GM19099 (cell line): Measurements from ENCODE around the gene NPHP3.

ENCODE experiments used
- POLR2A ChIP-seq: IDR thresholded peaks from 3 replicates; pipeline ENCODE4 v1.6.1; 2011; ENCODE audit warnings: low read depth; ENCODE audit not compliant: insufficient read length; ENCODE audit errors: extremely low read depth

Gene NPHP3

DNA sequence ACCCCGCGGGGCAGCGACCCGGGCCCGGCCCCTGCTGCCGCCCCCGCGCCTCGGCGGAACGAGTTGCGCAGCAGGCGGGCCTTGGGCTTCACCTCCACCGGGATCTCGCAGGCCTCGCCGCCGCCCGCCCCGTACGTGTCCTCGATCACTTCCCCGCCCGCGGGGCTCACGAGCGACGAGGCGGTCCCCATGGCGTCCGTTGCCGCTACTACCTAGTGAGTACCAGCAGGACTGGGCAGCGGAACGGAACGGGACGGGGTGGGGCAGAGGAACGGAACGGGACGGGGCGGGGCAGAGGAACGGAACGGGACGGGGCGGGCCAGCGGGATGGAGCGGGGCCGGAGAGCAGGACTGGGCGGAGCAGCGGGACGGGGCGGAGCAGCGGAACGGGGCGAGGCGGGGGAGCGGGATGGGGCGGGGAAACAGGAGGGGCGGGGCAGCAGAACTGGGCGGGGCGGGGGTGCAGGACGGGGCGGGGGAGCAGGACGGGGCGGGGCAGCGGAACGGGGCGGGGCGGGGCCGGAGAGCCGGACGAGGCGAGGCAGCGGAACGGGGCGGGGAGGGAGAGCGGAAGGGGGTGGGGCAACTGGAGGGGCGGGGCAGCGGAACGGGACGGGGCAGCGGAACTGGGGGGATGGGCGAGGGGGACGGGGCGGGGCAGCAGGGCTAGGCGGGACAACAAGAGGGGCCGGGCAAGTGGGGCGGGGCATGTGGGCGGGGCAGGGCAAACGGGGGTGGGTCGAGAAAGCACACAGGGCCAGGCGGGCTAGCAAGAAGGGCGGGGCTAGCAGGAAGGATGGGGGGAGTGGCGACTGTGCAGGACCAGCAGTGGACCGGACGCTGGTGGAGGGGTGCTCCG, at the start of gene NPHP3:
Gene NPHP3 (minus strand): TSS at position 245 of the 859 bp plus-strand sequence. CDS start 54 bp downstream, at position 191.
- TF ChIP-seq POLR2A: peak; percentile 48

- TF ChIP-seq POLR2A: no peak
Measured at GRCh38 chr3:132758740-132759139, 36.5 kb upstream of the NPHP3 start.

GRCh38 chr3:132756108-132756650, 34.0 kb upstream of the NPHP3 start:
- TF ChIP-seq POLR2A: no peak

- TF ChIP-seq POLR2A: no peak
Measured at GRCh38 chr3:132753946-132754345, 31.7 kb upstream of the NPHP3 start.

GRCh38 chr3:132749786-132750185, 27.6 kb upstream of the NPHP3 start:
- no peak for TF ChIP-seq POLR2A

DNA sequence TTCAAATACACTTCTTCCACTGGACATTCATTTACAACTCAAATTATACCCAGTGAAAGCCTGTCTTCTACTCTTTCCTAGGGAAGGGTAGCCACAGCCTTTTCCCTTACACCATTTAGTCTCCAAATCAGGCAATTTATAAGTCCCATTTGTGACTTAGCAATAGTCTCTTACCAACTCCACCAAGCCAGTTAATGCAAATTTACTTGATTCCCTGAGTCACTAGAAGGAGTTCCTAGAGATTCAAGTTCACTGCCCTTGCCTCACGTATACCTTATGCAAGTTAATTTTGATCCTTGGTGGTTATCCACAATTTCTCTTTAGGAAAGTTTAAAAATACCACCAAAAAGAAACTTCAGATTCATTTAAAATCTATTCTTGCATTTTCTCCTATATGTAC, 16.1 kb upstream of the NPHP3 start:
- no peak for TF ChIP-seq POLR2A

GRCh38 chr3:132735589-132735988, 13.4 kb upstream of the NPHP3 start:
- TF ChIP-seq POLR2A: no peak

- no peak for TF ChIP-seq POLR2A
Measured at GRCh38 chr3:132730891-132731580, 8.8 kb upstream of the NPHP3 start.

- TF ChIP-seq POLR2A: no peak
Measured at GRCh38 chr3:132726341-132726823, 4.2 kb upstream of the NPHP3 start.

DNA sequence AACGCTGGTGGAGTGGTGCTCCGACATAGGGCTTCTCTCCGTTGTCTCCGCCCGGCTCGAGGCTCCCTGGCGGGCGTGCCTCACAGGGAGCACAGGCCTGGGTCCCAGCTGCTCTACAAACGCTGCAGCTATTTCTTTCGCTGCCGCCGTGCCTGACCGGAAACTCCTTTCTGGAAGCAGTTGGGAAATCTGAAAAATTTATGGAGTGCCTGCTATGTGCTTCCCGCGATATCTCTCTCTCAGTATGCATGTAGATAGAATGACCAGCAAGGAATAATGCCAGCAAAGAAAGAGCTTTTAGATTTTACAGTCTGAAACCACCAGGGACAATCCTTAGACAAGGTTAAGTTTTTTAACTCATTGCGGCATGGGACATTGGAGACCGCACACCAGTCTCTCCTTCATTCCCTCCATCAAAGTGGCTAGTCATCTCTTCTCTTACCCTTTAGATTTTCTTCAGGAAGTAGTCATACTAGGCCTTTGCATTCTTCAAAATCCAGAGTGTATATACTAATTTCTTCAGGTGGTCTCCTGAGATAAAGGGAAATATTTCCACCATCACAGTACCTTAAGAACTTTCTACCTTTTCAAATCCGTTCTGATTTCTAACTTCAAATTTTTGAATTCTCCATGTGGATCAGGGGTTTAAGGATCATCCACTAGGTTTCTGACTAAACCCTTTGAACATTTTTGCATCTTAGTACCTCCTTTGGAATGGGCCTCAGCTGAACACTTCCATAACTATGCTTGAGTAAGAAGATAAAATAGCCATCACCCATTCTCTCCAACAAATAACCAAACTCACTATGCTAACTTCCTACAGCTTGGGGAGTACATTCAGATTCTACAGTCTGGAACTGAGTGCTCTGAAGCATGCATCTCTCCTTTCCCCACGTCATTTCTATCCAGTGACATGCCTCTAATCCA, 1.1 kb upstream of the NPHP3 start:
- peak; percentile 39 for TF ChIP-seq POLR2A

DNA sequence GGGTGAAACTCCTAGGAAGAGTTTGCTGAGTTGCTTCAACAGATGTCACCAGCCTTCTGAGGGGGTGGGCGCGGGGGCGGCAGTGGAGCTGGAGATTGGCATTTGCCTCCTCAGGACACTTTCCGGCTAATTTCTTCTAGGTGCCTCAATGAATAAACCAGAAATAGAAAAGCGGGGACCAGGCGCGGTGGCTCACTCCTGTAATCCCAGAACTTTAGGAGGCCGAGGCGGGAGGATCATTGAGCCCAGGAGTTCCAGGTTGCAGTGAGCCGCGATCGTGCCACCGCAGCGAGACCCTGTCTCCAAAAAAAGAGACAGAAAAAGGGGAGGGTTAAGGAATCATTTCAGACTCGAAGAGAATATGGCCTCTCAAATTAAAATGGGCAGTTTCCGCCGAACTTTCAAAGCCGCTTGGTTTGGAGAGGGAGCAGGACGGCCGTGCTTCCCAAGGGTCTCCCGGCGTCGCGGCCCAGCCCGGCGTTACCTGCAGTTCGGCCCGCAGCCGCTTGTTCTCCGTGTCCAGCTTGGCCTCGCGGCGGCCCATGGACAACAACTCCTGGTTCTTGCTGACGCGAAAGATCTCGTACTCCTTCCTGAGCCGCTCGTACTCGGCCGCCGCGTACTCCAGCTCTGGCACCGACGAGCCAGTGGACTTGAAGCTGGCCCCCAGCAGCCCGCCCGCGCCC, 587 bp downstream of the NPHP3 start:
- no peak for TF ChIP-seq POLR2A

DNA sequence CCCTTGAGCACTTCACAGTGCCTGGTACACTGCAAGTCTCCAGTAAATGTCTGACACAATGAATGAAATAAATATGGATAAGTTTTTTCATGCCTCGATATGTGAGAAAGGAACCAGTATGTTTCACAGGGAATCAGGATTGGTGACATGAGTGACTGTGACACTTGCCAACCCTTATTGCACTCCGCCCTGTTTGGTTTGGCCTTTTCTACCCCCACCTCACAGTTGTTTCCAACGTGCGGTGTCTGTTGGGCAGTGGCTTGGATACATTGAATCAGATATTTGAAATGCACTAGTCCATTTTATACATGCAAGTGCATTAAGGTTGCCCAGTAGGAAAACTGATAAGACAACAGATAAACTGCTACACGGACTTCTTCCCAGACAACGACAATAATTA, 2.0 kb downstream of the NPHP3 start:
- TF ChIP-seq POLR2A: no peak

DNA sequence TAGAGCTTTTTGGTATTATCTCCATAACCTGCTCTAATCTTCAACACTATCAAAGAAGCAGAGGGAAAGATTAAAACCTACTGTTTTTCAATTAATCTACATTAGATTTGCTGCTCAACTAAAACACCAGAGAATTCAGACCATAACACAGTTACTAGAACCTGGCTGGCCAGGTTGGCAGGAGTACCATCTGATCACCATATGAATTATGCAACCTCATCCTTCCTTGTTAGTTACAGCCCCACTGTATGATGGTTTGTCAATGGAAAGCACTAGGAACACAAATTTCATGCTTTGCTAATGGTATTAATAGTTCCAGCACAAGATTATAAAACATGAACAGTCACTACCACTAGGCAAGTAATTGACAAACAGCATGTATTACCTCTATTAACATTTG, 5.8 kb downstream of the NPHP3 start:
- TF ChIP-seq POLR2A: no peak

DNA sequence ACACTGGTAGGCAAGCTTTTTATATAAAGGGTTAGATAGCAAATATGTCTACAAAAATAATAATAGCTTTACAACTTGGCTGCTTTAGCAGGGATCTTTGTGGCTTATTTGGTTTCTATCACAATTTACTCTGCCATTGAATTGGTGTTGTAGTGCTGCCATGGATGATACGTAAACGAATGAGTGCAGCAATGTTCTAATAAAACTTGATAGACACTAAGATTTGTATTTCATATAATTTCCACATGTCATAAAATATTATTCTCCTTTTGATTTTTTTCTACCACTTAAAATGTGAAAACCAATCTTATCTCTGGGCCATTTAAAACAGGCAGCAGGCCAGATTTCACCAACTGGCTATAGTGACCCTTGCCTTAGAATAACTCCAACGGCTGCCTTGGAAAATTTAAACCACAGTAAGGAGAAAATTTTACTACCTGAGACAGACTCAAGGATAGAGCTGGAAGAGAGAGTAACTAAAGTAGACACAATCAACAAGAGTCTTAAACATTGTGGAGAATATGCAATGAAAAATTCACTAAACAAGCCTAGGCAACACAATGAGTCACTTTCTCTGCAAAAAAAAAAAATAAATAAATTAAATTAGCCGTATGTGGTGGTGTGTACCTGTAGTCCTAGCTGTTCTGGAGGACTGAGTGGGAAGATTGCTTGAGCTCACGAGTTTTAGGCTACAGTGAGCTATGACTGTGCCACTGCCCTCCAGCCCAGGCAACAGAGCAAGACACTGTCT, 8.1 kb downstream of the NPHP3 start:
- no peak for TF ChIP-seq POLR2A

DNA sequence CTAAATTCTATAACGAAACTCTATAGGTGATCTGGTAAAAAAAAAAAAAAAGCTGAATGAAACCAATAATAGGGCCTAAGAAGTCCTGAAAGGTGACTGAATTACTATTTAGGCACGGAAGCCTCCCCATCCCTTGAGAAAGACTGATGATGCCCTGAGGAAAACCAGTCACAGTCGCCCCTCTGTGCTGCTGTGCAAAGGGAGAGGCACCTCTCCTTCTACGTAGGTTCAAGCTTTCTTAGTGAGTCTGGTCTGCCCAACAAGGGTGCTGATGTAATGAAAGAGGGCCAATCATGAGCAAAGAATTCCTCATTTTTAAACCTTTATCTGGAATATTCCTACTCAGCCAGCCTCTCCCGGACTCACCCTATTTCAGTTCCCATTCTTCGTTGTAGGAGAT, 11.9 kb downstream of the NPHP3 start:
- TF ChIP-seq POLR2A: no peak
